ENCODE results near the gene ZNF273. TPM values are rescaled to one million over a fixed set of nuclear protein-coding genes. Genes with fewer than 3 reads are reported as not detected.
"Not testable (repeated sequence)": the region's sequence is repeated elsewhere in the genome, so short reads cannot be mapped to it uniquely, and the experiment has no call there.

ZNF273 gene
- total and polyA plus RNA-seq, 10 donors = 2.4 to 10.4 (median 6.1) TPM

GRCh38 chr7:64893401-64893800 is 9.7 kb upstream of the ZNF273 start:
- Histone ChIP-seq H3K36me3 (no peaks in the 10 kb centered on the region), H3K27ac (no peak overlapping the region), H3K27me3 (replicated peaks in 1 of 7) (peaks cover 0 to 31% (median 11%) of the 10 kb centered on the region in 7 donors), H3K9me3 (no peaks in the 10 kb centered on the region), H3K4me1 (peaks cover 5 to 15% (median 13%) of the 10 kb centered on the region in 6 donors), H3K4me3 (no peak overlapping the region)
- no peak for TF ChIP-seq POLR2A (IDR thresholded peaks at IDR 0.05)
- TF ChIP-seq CTCF (IDR thresholded peaks at IDR 0.05 in 8 of 11, conservative IDR thresholded peaks at IDR 0.05 in 3 of 11) = no peak
- TF ChIP-seq POLR2AphosphoS5 (IDR thresholded peaks at IDR 0.05) = no peak
- WGBS, 5 donors = 63 to 87% (median 71%) methylated on average over 4 to 5 of the region's 5 CpGs
- intact Hi-C loops (cut with DNase I; ENCODE audit: low total_unique reads) = no loop called here
- no peak for DNase-seq

GRCh38 chr7:64902461-64902805 is 640 bp upstream of the ZNF273 start:
- 70 to 85% (median 75%) methylated on average over 11 of the region's 11 CpGs for WGBS, 5 donors
- Histone ChIP-seq H3K27ac (peak overlapping the region in 5 of 8 donors; percentile 12 to 87 (median 84)), H3K4me3 (peak overlapping the region in 7 of 8 donors; percentile 76 to 98 (median 83)), H3K4me1 (peaks cover 5 to 48% (median 36%) of the 10 kb centered on the region in 6 donors)
- H3K36me3 ChIP-seq; H3K9me3 ChIP-seq; DNase-seq; H3K27me3 ChIP-seq (replicated peaks in 1 of 7); intact Hi-C loops (cut with DNase I; ENCODE audit: low total_unique reads): not testable (repeated sequence)

GRCh38 chr7:64904008-64904407 is 935 bp downstream of the ZNF273 start:
- no peak for DNase-seq
- TF ChIP-seq POLR2A (IDR thresholded peaks at IDR 0.05) (no peak), CTCF (IDR thresholded peaks at IDR 0.05 in 8 of 11, conservative IDR thresholded peaks at IDR 0.05 in 3 of 11) (no peak), POLR2AphosphoS5 (IDR thresholded peaks at IDR 0.05) (no peak)
- peaks cover 0 to 1% (median 0%) of the 10 kb centered on the region in 6 donors for H3K36me3 ChIP-seq
- peak overlapping the region; percentile 76 to 98 (median 86) for H3K4me3 ChIP-seq
- H3K9me3 ChIP-seq = no peaks in the 10 kb centered on the region
- peaks cover 5 to 64% (median 37%) of the 10 kb centered on the region in 6 donors for H3K4me1 ChIP-seq
- H3K27me3 ChIP-seq (replicated peaks in 1 of 7) = no peaks in the 10 kb centered on the region
- intact Hi-C loops (cut with DNase I; ENCODE audit: low total_unique reads) = no loop called here
- WGBS, 5 donors = 84 to 94% (median 93%) methylated on average over 15 of the region's 15 CpGs
- peak overlapping the region in 1 of 8 donors; percentile 87 for H3K27ac ChIP-seq

- 91 to 95% (median 94%) methylated on average over 11 to 12 of the region's 12 CpGs for WGBS, 5 donors
These were observed 2.1 kb downstream of the ZNF273 start for GRCh38 chr7:64905133-64905532.

More at GRCh38 chr7:64905133-64905532, 2.1 kb downstream of the ZNF273 start:
- Histone ChIP-seq H3K27me3 (replicated peaks in 1 of 7) (no peaks in the 10 kb centered on the region), H3K9me3 (no peaks in the 10 kb centered on the region), H3K27ac (no peak overlapping the region), H3K4me3 (no peak overlapping the region), H3K4me1 (peaks cover 5 to 65% (median 37%) of the 10 kb centered on the region in 6 donors), H3K36me3 (peaks cover 0 to 5% (median 0%) of the 10 kb centered on the region in 6 donors)
- DNase-seq = no peak
- TF ChIP-seq CTCF (IDR thresholded peaks at IDR 0.05 in 8 of 11, conservative IDR thresholded peaks at IDR 0.05 in 3 of 11) (no peak), POLR2A (IDR thresholded peaks at IDR 0.05) (no peak), POLR2AphosphoS5 (IDR thresholded peaks at IDR 0.05) (no peak)
- intact Hi-C loops (cut with DNase I; ENCODE audit: low total_unique reads) = no loop called here

All from spleen (tissue), 11 donors.